Stimulated activated CD8-positive, alpha-beta memory T cell treated with anti-CD3 and anti-CD28 coated beads, Interleukin-12 subunit alpha, Interleukin-12 subunit beta, amount 100 ng/mL, for 24 hours (primary cell): ENCODE measurements around the gene SPZ1.
"Not testable (repeated sequence)": the region's sequence is repeated elsewhere in the genome, so short reads cannot be mapped to it uniquely, and the experiment has no call there.

Experiments
- DNase-seq: peaks from one replicate; pipeline ENCODE4 v3.0.0-alpha.2; 2020; ENCODE audit errors: extremely low read depth

Gene SPZ1

DNA sequence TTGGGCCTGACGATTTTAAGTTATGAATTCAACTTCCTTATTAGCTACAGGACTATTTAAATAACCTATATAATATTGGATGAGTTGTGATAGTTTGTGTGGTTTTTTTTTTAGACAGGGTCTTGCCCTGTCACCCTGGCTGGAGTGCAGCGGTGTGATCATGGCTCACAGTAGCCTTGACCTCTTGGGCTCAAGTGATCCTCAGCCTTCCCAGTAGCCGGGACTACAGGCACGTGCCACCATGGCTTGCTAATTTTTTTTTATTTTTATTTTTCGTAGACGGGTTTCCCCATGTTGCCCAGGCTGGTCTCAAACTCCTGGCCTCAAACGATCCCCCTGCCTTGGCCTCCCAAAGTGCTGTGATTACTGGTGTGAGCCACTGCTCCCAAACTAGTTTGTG is 17.6 kb downstream of the SPZ1 start:
- no peak for DNase-seq

DNA sequence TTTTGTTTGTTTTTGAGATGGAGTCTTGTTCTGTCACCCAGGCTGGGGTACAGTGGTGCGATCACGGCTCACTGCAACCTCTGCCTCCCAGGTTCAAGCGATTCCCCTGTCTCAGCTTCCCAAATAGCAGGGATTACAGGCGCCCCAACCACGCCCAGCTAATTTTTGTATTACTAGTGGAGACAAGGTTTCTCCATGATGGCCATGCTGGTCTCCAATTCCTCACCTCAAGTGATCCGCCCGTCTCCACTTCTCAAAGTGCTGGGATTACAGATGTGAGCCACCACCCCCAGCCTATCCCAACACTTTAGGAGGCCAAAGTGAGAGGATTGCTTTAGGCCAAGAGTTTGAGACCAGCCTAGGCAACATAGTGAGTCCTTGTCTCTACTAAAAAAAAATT is 19.3 kb downstream of the SPZ1 start:
- no peak for DNase-seq

DNA sequence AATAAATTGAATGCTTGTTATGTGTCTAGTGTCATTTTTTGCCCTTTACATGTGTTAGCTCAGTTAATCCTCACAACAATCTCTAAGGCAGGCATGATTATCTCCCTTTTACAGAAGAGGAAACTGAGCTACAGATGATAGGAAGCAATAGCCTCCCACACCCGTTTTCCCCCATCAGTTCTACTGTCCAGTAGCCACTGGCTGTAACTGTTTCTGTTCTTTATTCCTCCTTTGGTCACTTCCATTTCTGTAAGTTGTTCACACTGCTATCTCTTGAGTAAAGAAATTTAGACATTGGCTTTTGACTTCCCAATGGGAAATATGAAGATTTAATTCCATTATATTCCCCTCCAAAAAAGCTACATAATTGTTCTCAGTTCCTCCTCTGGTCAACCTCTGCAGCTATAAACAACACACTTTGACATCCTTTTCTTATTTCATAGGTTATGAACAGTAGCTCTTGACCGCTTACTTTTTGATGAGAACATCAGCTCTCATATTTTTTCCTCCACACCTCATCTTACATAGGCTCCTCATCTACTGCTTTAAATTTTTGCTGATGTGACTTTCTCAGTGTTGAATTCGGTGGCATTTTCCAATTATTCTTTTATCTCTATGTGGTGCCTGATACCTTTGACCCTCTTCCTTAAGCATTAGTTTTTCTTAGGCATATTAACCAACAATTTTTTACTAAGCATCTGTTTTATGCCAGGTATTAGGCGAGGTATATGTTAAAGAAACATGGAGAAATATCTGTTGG is 21.4 kb downstream of the SPZ1 start:
- no peak for DNase-seq

DNA sequence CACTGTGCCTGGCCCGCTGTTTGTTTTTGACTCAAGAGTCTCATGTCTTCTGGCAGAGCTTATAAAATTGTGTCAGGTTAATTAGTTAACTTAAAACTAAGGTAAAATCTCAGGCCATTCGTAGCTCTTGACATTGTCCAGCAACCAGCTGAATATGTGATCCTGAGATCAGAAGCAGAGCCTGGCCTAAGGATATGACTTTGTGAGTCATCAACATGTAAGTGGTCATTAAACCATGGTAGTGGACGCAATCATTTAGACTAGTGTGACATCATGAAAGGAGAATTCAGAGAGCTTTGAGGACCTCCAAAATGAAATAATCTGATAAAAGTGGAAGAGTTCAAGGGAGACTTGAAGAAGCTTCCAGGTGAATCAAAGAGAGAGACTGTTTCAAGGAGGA is 23.3 kb downstream of the SPZ1 start:
- no peak for DNase-seq

DNA sequence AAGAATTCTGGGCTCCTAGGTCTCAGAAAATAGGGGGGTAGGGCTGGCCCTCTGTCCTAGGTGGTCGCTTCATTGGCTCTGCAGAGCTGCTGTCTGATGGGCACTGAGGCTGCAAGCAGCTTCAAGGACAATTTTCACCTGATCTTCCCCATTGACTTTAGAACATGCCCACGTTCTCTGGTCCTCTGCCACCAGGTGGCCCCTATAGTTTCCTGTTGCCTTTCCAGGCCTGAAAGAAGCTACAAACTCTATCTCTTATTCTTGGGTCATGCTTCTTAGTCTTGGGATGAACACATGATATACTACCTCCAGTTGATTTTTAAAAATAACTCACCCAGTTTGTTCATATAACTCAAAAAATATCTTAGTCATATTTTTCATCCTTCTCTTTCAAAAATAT is 26.3 kb downstream of the SPZ1 start:
- DNase-seq, result no peak

DNA sequence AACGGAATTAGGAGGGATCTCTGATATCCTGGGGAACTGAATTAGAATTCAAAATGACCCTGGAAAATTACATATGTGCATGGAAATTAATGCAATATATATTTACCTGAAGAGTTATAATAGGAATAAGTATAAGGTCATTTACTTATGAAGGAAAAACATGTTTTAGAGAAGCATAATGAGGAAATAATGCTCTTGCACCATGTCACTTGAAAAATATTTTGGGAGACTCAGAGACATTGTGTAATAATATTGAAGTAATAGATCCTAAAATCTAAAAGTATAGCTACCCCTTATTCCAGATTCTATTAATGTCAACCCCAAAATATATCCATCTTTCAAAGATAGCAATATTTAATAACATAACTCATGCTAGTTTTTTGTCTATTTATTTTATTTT is 28.4 kb downstream of the SPZ1 start:
- DNase-seq, result no peak

DNA sequence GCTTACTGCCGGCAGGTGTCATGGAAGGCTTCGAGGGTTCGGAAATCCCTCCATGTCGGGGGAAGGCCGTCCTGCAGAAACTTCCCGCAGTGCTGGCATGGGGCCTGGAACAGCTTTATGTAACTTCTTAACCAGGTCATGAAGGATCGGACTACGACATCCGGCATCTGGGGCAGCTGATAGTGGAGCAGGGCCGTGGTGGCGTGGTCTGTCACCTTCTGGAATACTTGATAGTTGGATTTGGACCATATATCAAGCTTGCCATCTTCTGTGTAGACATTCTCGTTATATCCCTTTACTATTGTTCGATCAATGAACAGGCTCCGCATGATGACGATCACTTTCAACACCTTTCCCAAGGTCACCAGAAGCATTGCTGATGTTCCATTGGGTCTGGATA is 31.2 kb downstream of the SPZ1 start:
- not testable (repeated sequence) for DNase-seq

DNA sequence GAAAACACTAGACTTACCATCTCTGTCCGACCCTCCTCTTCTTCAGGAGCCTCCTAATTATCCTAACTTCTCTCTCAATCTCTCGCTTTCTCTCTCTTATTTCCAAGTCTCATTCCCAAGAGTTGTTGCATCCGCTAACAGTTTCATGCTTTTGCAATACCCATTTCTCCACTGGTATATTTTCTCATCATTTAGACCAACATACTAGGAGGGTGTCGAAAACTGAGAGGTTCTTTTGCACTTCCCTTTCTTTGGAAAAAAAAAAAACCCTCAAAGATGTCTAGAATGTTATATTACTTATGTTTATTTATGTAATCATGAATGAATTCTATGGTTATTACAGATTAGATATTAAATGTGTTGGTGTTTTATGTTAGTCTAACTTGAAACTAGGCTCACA is 35.9 kb downstream of the SPZ1 start:
- no peak for DNase-seq

DNA sequence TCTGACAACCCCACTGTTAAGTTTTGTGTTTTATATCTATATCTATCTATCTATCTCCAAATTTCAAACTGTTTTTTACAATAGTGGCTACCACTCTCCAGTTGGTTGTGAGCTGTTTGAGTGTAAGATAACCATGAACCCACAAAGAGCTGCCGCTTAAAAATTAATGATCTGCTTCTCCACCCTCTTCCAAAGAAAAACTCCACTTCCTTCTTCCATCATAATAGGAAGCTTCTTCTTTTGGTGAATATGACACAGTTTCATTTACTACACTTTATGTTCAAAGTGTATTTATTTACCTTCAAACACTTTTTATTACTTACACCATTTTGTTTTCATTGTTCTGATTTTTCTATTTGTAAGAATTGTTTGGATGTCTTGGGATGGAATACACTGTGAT is 37.9 kb downstream of the SPZ1 start:
- no peak for DNase-seq

DNA sequence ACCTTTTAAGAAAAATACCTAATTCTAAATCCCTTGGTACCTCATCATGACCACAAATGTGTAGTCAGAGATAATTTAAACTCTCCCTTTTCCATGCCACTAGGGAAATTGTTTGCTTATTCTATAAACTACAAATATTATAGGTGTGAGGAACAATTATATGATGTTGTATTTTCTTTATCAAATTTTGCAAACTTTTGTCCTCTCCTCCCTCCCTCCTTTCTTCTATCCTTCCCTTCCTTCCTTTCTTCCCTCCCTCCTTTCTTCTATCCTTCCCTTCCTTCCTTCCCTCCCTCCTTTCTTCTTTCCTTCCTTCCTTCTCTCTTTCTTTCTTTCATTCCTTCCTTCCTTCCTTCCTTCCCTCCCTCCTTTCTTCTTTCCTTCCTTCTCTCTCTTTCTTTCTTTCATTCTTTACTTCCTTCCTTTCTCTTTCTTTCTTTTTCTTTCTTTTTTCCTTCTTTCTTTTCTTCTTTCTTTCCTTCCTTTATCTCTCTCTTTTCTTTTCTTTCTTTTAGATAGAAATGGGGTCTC is 41.2 kb downstream of the SPZ1 start:
- DNase-seq, result no peak

DNA sequence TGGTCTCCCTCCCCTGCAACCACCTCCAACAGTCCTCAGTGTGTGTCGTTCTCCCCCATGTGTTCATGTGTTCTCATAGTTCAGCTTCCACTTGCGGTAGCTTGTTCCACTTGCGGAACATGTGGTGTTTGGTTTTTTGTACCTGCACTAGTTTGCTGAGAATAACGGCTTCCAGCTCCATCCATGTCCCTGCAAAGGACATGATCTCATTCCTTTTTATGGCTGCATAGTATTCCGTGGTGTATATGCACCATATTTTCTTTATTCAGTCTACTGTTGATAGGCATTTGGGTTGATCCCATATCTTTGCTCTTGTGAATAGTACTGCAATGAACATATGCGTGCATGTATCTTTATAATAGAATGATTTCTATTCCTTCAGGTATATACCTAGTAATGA is 45.1 kb downstream of the SPZ1 start:
- DNase-seq, result no peak

DNA sequence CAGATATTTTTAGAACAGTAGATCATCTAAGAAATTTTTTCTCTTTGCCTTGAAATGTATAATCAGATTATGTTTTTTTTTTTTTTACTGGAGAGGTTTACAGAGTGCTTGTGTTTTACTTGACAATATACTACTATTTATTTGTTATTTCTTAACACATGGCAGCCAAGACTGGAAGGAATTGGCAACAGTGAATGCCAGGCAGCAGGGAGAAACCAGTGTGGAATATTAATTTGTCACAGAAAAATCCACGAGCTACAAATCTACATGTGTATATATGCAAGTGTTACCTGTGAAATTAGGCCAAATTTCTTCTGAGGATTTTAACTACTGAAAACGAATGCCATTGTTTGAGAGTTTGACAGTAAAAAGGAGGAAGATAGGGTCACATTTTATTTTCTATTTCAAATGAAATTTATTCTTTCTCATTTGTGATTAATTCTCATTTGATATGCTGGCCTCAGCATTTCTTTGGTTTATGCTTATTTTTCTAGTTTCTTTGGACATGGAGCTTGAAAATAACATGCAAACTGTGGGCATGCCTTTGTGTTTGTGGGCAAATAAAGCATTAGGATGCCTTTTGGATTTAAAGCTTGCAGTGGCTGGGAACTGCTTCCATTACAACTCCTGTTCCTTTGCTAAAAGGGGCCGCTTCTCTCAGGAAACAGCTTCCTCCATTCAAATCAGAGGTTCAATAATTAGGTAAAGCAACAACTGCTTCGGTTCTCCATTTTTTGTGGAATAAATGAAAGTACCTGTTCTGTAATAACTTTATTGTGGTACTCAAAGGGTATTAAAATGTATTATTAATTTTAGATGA is 49.1 kb downstream of the SPZ1 start:
- no peak for DNase-seq

DNA sequence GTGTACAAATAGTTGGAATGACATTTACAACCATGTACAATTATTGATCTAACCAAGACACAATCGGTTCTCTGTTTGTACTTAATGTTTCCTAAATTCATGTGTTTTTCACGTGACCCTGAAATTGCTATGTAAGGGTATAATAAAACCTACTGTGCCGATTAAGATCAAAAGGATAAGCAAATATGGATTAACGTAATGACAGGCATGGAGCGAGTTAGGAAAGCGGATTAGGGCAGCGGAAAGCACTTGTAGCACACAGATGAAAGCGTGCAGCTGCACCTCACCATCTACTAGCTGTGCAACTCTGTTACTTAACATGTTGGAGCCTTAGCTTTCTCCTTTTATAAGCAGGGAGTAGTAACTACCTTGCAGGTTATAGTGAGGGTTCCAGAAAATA is 49.7 kb downstream of the SPZ1 start:
- no peak for DNase-seq

DNA sequence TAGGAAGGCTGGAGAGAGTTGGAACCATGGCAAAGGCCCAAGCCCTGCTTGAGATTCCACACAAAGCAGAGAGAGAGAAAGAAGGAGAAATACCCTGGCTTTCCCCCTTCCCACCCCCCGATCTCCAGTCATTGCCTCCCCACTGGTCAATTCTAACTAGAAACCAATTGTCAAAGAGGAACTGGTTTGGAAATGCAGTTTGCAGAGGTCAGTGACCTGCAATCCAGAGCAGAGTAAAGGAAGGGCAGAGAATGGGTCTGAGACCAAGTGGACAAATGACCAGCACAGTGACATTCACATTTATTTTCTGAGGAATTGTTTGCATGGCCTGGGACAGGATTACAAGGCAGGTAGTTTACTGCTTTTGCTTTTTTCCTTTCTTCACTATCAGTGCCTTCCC is 50.6 kb downstream of the SPZ1 start:
- no peak for DNase-seq
